ENCODE results near the gene C1orf159. TPM values are rescaled to one million over a fixed set of nuclear protein-coding genes. Genes with fewer than 3 reads are reported as not detected.

Gene C1orf159
- total and polyA plus RNA-seq, 2 experiments from 2014 or later = 9.6 to 21.5 TPM

DNA sequence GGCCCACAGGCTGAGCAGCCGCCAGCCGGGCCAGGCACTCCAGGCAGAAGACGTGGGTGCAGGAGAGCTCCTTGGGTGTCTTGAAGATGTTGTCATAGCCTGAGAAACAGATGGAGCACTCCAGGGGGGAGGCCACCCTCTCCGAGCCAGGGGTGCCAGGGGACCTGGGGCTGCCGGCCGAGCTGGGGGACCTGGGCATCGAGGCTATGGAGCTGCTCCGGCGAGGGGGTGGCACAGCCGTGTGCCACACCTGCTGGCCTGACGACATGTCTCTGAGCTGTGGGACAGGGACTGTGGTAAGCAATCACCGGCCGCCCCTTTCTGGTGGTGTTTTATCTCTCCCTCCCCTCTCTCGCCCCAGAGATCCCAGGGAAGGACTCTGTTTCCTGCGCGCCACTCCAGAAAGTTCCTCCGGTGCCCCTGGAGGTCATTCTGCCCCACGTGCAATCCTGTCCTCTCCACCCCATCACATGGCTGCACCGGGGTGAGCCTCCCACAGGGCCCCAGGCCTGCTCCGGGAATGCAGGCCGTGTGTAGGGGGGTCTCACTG is 43.5 kb downstream of the C1orf159 start:
- no peak overlapping the region for H3K4me3 Mint-ChIP-seq
- H3K4me1 Mint-ChIP-seq = no peaks in the 10 kb centered on the region
- no peak for TF ChIP-seq JUNB (IDR thresholded peaks at IDR 0.05; ENCODE audit: unreplicated experiment)
- TF ChIP-seq POLR2AphosphoS5 (IDR thresholded peaks at IDR 0.05; ENCODE audit: low read depth) = no peak
- no peak for TF ChIP-seq CREB1 (CRISPR knock-in tag; IDR thresholded peaks at IDR 0.05; ENCODE audit: low read depth)
- no peak for TF ChIP-seq NANOG (IDR thresholded peaks at IDR 0.05; ENCODE audit: borderline replicate concordance)
- TF ChIP-seq, protein P1, sequence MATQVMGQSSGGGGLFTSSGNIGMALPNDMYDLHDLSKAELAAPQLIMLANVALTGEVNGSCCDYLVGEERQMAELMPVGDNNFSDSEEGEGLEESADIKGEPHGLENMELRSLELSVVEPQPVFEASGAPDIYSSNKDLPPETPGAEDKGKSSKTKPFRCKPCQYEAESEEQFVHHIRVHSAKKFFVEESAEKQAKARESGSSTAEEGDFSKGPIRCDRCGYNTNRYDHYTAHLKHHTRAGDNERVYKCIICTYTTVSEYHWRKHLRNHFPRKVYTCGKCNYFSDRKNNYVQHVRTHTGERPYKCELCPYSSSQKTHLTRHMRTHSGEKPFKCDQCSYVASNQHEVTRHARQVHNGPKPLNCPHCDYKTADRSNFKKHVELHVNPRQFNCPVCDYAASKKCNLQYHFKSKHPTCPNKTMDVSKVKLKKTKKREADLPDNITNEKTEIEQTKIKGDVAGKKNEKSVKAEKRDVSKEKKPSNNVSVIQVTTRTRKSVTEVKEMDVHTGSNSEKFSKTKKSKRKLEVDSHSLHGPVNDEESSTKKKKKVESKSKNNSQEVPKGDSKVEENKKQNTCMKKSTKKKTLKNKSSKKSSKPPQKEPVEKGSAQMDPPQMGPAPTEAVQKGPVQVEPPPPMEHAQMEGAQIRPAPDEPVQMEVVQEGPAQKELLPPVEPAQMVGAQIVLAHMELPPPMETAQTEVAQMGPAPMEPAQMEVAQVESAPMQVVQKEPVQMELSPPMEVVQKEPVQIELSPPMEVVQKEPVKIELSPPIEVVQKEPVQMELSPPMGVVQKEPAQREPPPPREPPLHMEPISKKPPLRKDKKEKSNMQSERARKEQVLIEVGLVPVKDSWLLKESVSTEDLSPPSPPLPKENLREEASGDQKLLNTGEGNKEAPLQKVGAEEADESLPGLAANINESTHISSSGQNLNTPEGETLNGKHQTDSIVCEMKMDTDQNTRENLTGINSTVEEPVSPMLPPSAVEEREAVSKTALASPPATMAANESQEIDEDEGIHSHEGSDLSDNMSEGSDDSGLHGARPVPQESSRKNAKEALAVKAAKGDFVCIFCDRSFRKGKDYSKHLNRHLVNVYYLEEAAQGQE (IDR thresholded peaks at IDR 0.05; ENCODE audit: unreplicated experiment) = no peak
- TF ChIP-seq, protein P2, sequence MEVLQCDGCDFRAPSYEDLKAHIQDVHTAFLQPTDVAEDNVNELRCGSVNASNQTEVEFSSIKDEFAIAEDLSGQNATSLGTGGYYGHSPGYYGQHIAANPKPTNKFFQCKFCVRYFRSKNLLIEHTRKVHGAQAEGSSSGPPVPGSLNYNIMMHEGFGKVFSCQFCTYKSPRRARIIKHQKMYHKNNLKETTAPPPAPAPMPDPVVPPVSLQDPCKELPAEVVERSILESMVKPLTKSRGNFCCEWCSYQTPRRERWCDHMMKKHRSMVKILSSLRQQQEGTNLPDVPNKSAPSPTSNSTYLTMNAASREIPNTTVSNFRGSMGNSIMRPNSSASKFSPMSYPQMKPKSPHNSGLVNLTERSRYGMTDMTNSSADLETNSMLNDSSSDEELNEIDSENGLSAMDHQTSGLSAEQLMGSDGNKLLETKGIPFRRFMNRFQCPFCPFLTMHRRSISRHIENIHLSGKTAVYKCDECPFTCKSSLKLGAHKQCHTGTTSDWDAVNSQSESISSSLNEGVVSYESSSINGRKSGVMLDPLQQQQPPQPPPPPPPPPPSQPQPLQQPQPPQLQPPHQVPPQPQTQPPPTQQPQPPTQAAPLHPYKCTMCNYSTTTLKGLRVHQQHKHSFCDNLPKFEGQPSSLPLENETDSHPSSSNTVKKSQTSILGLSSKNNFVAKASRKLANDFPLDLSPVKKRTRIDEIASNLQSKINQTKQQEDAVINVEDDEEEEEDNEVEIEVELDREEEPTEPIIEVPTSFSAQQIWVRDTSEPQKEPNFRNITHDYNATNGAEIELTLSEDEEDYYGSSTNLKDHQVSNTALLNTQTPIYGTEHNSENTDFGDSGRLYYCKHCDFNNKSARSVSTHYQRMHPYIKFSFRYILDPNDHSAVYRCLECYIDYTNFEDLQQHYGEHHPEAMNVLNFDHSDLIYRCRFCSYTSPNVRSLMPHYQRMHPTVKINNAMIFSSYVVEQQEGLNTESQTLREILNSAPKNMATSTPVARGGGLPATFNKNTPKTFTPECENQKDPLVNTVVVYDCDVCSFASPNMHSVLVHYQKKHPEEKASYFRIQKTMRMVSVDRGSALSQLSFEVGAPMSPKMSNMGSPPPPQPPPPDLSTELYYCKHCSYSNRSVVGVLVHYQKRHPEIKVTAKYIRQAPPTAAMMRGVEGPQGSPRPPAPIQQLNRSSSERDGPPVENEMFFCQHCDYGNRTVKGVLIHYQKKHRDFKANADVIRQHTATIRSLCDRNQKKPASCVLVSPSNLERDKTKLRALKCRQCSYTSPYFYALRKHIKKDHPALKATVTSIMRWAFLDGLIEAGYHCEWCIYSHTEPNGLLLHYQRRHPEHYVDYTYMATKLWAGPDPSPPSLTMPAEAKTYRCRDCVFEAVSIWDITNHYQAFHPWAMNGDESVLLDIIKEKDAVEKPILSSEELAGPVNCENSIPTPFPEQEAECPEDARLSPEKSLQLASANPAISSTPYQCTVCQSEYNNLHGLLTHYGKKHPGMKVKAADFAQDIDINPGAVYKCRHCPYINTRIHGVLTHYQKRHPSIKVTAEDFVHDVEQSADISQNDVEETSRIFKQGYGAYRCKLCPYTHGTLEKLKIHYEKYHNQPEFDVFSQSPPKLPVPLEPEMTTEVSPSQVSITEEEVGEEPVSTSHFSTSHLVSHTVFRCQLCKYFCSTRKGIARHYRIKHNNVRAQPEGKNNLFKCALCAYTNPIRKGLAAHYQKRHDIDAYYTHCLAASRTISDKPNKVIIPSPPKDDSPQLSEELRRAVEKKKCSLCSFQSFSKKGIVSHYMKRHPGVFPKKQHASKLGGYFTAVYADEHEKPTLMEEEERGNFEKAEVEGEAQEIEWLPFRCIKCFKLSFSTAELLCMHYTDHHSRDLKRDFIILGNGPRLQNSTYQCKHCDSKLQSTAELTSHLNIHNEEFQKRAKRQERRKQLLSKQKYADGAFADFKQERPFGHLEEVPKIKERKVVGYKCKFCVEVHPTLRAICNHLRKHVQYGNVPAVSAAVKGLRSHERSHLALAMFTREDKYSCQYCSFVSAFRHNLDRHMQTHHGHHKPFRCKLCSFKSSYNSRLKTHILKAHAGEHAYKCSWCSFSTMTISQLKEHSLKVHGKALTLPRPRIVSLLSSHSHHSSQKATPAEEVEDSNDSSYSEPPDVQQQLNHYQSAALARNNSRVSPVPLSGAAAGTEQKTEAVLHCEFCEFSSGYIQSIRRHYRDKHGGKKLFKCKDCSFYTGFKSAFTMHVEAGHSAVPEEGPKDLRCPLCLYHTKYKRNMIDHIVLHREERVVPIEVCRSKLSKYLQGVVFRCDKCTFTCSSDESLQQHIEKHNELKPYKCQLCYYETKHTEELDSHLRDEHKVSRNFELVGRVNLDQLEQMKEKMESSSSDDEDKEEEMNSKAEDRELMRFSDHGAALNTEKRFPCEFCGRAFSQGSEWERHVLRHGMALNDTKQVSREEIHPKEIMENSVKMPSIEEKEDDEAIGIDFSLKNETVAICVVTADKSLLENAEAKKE (CRISPR knock-in tag; IDR thresholded peaks at IDR 0.05) = no peak
- TF ChIP-seq, protein P3, sequence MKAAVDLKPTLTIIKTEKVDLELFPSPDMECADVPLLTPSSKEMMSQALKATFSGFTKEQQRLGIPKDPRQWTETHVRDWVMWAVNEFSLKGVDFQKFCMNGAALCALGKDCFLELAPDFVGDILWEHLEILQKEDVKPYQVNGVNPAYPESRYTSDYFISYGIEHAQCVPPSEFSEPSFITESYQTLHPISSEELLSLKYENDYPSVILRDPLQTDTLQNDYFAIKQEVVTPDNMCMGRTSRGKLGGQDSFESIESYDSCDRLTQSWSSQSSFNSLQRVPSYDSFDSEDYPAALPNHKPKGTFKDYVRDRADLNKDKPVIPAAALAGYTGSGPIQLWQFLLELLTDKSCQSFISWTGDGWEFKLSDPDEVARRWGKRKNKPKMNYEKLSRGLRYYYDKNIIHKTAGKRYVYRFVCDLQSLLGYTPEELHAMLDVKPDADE (IDR thresholded peaks at IDR 0.05) = no peak
- TF ChIP-seq STAT1 (IDR thresholded peaks at IDR 0.05; ENCODE audit: unreplicated experiment) = no peak
- no peak for TF ChIP-seq ZNF114 (CRISPR knock-in tag; IDR thresholded peaks at IDR 0.05)
- no peak for TF ChIP-seq ZNF331 (CRISPR knock-in tag; IDR thresholded peaks at IDR 0.05; ENCODE audit: low read depth)
- no peak for TF ChIP-seq EZH2phosphoT487 (IDR thresholded peaks at IDR 0.05; ENCODE audit: unreplicated experiment)
- TF ChIP-seq EZH2 (IDR thresholded peaks at IDR 0.05; ENCODE audit: low read depth, unreplicated experiment) = no peak
- ATAC-seq (no peak), DNase-seq (ENCODE audit: low spot score) (no peak)
- no peak overlapping the region for H3K4me3 ChIP-seq
- no peak overlapping the region for H3K27ac ChIP-seq (ENCODE audit: low read depth)
- H3K4me2 ChIP-seq = no peak overlapping the region
- H4K20me1 ChIP-seq (replicated peaks; ENCODE audit: insufficient read depth) = no peaks in the 10 kb centered on the region
- H3K9me2 ChIP-seq (ENCODE audit: insufficient read depth) = no peaks in the 10 kb centered on the region
- peaks cover 20% of the 10 kb centered on the region; the same call in 1 of the 2 replicates for H3K27me3 ChIP-seq (ENCODE audit: insufficient read depth)
- no peaks in the 10 kb centered on the region for H3F3A ChIP-seq (replicated peaks; ENCODE audit: low read depth)
- no peak overlapping the region for H3K27ac Mint-ChIP-seq
- H3K9me3 Mint-ChIP-seq = no peaks in the 10 kb centered on the region
- H3K4me1 ChIP-seq (ENCODE audit: insufficient read depth) = peaks cover 6% of the 10 kb centered on the region; the same call in 1 of the 2 replicates
- no peak overlapping the region for H2AFZ ChIP-seq
- no peaks in the 10 kb centered on the region for H3K79me2 ChIP-seq (replicated peaks; ENCODE audit: insufficient read depth)
- peaks cover 14% of the 10 kb centered on the region for H3K27me3 Mint-ChIP-seq (ENCODE audit: insufficient read depth, low read depth, poor library complexity)
- no peaks in the 10 kb centered on the region for H3K36me3 Mint-ChIP-seq (ENCODE audit: low read depth)
- H3K36me3 ChIP-seq (ENCODE audit: insufficient read depth) = no peaks in the 10 kb centered on the region
